ENCODE data around the gene MDC1.

GRCh38 chr6:30676660-30677285 is 40.3 kb downstream of the MDC1 start:
- TF ChIP-seq CTCF (IDR thresholded peaks at IDR 0.05; ENCODE audit: low read depth, low read length) (no peak), EZH2phosphoT487 (IDR thresholded peaks at IDR 0.05; ENCODE audit: low read depth) (no peak)

Data from OCI-LY3 (cell line).